Breast epithelium (tissue), 3 donors: ENCODE measurements around the gene TAS2R41.

Experiments used
- CTCF ChIP-seq, 3 donors: fragments of 450-650 bp; IDR thresholded peaks; one replicate each; pipeline ENCODE4 v1.5.1; 2016 to 2017; ENCODE audit warnings: antibody characterized with exemption in 3 of 3, mild to moderate bottlenecking in 3 of 3, moderate library complexity in 3 of 3
- POLR2AphosphoS5 ChIP-seq, 3 donors: sonication (generic); formaldehyde crosslinking; IDR thresholded peaks; one replicate each; pipeline ENCODE4 v1.6.1; 2017; ENCODE audit warnings: antibody characterized with exemption in 3 of 3

- TF ChIP-seq CTCF (IDR thresholded peaks at IDR 0.05), result no peak
- TF ChIP-seq POLR2AphosphoS5 (IDR thresholded peaks at IDR 0.05), result no peak
Measured at GRCh38 chr7:143433759-143434158, 43.9 kb upstream of the TAS2R41 start.
